ENCODE data around the gene STARD8.
"Not testable (repeated sequence)": the region's sequence is repeated elsewhere in the genome, so short reads cannot be mapped to it uniquely, and the experiment has no call there.

Gene STARD8

DNA sequence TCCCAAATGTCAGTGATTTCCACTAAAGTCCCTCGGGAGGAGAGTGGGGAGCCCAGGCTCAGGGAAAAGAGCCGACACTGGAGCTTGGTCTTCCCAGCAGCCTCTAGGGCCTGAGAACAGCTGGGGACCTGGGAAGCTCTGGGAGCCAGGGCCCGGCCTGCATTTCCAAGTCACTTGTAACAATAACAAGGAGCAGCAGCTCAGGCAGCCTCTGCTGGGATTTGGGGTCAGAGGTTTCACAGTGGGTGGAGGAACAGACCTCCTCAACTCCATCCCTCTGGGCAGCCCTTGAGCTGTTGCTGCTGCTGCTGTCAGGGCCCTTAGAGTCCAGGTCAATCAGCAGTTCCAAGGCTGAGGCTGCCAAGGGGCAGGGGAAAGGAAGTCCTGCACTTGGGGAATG is 11.1 kb downstream of the STARD8 start:
- no peak for DNase-seq

DNA sequence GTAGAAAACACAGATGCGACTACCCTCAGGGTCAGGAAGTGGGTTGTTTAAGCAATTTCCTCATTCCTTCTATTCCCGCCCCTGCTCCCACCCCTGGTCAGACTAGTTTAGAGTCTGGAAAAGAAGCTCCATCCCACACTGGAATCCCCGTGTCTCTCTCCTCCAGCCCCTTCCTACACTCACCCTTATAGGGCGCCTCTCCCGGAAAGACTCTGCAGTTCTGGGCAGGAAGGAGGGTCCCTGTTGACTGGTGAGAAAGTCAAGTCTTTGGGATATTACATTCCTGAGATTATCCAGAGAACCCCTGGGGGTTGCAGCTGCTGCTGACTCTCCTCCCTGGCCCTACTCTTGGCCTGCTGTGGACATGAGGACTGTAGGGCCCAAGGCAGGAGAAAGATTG is 11.9 kb downstream of the STARD8 start:
- DNase-seq: no peak

DNA sequence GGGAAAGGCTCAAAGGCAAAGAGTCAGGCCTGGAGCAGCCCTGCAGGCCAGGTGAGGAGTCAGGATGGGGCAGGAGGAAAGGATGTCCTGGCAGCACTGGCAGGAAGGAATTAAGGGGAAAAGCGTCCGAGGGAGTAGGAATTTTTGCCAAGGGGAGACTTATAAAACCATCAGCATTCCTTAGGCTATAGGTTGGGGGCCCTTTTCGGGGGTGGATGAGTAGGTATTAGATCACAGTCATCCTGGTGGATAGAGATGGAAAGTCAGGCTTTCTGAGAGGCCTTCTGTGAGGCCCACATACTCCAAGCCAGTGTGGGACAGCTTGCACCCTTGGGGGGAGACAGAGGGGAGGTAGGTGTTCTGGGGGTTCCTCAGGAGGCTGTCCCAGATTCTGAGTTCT is 12.3 kb downstream of the STARD8 start:
- DNase-seq: no peak

DNA sequence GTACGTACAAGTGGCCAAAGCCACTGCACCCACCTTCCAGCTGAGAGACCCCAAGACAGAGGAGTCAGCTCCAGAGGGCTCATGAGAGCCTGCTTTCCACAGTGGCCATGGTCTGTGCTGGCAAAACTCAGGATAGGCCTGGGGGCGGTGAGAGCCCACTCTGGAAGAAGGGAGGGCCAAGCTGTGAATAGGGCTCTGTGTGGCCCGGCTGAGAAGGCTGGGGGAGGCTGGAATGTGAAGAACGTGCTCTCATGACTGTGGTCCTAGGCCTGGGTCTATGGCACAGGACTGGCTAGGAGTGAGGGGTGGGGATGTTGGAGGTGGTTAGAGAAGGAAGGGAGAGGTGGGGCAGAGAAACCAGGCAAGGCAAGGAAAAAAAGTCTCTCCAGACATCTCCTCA is 13.3 kb downstream of the STARD8 start:
- no peak for DNase-seq

DNA sequence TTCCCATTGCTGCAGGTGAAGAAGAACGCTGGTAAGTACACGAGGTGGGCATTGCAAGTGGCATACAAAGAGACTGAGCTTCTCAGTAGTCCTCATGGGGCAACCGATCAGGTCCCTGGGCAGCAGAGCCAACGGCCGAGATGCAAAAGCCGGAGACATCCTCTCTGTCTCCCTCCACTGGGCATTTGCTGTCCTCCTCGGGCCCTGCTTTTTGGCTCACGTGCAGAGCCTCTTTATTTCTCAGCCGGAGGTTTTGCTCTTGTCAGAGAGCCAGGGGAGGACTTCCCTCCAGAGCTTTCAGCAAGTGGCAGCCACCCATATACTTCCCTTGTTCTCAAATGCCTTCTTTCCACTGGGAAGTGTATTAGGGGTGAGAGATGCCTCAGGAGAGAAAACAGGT is 18.0 kb downstream of the STARD8 start:
- no peak for DNase-seq

DNA sequence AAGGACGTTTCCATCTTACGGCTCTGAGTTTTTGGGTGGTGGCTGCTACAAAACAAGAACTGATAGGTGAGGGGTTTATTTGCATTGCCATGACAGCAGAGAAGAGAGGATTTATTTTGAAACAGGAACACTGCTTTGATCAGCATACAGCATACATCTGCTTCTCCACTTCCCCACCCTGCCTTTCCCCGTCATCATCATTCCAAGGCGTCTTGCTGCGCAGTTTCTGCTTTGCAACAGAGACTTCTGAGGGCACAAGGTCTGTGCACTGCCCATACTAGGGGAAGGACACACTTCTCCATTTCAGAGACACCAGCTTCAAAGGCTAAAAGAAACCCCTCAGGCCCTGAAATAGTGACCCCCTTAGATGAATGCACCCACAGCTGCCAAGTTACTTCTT is 19.1 kb downstream of the STARD8 start:
- no peak for DNase-seq

DNA sequence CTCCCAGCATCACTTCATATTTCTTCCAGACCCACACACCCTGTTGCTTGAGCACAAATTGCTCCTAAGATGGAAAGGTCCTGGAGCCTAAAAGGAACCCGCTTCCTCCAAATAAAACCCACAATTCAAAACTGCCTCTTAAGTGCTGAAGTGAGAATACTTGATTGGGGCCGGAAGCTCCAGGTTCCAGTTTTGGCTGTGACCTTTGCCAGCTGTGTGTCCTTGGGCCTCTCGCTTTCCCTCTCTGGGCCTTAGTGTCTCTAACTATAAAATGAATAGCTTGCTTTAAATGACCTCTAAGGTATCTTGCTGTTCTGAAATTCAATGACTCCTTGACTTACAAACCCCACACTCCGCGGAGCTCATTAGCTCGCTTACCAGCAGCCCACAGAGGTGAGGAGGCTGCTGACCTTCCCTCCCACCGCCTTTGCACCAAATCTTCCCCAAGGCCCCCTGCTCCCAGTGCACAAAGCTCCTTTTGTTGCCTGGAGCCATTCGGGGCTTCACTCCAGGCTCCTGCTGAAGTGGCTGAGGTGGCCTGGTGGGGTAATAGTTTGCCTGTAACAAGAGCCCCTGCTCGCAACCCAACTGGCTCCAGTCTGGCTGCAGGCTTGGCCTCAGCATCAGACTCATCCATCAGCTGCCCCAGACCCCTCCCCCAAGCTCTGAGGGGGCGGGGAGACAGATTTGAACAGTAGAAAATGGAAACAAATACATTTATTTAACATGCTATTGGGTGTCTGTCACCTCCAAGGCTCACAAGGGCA is 21.8 kb downstream of the STARD8 start:
- no peak for DNase-seq

DNA sequence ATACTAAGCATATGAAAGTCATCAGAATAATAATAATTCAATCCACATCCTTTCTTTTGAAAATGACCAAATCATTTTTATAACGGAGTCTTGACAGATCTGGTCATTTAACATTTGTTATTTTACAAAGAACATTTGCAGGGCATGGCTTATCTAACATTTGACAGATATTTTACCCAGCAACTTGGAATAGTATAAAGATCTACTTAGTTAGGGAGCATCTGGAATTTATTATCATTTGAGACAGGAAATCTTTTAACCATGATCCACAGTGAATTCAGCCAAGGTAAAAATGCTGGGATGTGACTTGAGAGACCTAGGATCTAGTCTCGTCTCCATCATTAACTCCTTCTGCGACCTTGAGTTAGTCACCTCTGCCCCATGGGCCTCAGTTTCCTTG is 22.4 kb downstream of the STARD8 start:
- no peak for DNase-seq

DNA sequence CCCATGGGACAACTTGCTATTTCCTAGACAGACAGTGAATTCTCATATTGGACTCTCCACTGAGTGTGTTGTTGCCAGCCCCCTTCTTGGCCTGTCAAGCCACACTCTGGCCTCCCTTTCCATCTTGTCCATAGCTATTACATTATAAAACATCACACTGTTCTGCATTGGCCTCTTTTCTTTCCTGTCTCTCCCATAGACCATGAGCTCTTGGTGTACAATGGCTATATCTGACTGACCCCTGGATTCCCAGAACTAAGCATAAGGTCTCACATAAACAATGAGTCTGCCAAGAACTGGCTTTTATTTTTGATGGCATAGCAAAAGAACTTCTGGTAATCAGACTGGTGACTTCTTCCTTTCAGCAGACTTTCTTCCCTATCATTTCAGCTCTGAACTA is 23.8 kb downstream of the STARD8 start:
- DNase-seq: no peak

DNA sequence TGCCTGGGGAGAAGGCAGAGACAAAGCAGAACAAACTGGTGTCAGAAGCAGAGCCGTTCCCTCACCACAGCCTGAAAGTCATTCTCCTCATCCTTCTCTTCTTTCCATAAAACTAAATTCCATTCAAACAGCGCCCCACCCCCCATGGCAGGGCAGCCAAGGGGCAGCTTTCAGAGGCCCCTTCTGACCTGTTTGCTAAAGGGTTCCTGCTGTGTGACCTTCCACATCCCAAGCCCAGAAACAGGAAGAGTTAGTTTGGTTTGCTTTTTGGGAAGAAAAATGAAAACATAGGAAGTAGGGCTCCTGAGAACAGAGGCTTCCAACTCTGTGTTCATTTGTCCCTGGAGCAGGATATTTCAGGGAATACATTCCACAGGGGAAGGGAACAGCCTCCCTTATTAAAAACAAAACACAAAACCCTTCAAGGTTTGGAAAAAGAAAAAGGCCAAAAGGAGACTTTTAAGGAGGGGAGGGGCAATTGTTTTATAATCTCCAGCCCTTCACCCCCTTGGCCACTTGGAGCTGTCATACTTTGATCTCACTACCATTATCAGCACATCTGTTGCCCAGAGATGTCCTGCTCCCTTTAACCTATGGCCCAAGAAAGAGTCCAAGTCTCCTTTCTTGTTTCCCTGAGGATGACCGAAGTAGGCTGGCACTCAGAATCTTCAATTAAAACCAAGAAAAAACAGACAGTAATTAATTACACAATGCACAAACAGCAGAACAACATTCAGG is 25.3 kb downstream of the STARD8 start:
- no peak for DNase-seq

DNA sequence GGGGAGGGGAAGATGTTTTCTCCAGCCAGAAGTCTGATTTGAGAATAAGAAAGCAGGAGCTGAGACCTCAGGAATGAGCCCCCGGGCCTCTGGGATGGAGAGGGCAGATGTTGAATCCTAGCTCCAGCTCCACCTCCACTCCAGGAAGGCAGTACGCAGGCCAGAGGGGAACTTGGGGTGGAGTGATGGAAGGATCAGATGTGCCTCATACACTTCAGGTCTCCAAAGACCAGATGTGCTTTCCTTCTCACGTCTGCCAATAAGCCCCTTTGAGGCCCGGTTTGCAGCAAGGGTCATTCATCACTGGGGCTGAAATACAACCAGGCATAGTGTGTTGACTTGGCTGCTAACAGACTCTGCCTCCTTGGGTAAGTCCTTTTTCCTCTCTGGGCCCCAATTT is 28.1 kb downstream of the STARD8 start:
- no peak for DNase-seq

DNA sequence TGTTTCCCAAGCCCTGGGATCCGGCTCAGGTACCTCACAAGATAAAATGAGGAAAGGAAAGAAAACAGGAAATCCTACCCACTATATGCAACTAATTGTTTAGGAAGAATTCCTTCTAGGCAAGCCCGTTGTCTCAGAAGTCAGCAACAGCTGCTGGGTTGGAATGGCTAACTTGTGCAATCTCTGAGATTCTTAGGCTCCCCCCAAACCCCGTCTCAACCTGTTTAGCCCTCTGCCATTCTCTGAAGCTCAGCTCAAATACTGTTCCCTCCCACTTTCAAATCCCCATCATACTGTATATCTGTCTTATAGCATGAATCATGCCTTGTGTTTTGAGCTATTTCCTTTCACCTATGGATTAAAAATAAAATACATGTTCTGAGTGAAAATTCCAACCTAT is 28.9 kb downstream of the STARD8 start:
- no peak for DNase-seq

DNA sequence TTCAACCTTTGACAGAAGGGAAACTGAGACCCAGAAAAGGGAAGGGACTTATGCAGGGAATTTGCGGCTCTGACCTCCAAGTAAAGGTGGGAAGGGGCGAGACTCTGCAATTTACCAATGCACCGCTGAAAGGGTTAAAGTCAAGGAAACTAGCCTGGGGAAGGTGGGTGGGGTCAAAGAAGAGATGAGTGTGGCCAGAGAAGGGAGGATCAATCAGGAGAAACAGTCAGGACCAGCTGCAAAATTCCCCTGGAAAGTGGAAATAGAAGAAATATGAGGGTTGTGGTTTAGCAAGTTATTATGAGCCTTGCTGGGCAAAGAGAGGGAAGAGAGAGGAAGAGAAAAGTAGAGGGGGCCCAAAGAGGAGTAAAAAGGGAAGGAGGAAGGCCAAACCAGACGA is 30.5 kb downstream of the STARD8 start:
- no peak for DNase-seq

DNA sequence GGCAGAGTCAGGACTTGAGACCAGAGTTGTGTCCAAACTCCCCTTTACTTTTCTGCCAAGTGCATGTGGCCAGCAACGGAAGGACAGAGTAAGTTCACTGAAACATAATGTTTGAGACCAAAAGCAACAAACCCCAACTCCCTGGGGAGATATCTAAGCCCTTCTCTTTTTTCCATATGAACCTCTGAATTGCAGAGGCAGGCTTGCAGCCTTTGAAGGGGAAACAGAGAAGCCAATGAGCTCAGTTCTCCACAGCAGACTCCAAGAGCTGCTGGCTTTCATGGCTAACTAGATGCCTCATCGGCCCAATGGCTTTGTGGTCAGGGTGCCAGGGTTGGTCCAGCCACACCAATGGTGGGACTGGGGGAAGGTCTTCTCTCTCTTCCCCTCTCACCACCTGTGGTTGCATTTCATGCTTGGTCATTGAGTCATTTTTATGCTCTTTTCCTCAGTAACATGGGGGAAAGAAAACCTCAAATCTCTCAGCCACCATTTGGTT is 34.0 kb downstream of the STARD8 start:
- DNase-seq: no peak

DNA sequence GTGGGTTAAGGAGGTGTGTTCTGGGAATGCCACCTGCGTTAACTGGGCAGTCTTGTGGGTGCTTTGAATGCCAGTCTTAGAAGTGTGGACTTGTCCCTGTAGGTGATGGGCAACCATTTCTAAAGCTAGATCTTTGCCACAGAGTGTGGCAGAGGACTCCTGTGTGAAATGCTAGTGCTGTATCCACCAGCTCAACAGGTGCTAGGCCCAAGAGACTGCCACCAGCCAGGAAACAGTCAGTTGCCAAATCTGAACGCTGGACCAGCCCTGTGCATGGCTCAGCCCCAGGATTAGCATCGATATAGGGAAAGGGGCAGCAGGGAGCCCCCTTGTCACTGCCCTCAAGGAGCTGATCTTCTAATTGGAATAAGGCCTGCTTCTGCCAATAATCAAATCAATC is 35.3 kb downstream of the STARD8 start:
- no peak for DNase-seq

DNA sequence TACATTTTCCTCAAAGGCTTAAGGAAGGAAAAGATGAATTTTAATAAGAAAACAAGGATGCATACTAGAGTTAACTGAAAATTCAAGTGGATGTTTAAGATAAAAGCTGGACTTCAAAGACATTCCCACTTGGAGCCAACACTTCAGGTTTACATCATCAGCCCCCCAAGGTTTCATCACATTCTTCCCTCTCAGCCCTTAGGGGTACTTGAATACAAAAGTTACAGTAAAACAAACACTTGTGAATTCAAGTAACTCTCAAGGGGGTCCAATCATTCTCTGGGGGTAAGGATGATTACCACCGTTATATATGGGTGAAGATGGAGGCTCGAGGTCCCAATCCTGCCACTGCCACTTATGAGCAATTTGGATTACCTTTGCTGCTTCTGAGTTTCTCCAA is 36.1 kb downstream of the STARD8 start:
- DNase-seq: no peak

DNA sequence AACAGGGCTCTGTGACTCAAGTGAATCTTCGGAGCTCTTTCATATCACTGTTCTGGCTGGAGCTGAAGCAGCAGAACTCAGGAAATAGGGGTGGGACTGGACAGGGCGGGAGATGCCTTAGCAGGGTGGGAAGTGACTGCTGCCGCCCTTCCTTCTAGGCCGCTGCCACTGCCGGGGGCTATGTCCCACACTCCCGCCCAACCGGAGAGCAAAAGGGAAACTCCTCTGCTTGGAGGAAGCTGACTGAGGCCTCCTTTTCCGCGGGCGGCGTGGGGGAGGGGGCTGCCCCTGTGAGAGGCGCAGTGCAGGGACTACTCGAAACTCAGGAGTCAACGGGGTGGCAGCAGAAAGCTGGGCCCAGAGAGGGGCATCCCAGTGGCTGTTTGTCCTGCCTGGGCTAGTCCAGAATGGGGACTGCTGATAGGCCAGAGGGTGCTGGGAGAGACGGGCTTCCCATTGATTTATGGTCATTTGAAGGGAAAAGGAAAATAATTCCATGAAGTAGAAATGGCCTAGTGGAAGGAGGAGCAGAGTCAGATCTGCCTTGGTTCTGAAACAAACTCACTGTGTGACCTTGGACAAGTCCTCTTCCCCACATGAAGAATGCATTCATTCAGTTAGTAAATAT is 36.9 kb downstream of the STARD8 start:
- DNase-seq: no peak

DNA sequence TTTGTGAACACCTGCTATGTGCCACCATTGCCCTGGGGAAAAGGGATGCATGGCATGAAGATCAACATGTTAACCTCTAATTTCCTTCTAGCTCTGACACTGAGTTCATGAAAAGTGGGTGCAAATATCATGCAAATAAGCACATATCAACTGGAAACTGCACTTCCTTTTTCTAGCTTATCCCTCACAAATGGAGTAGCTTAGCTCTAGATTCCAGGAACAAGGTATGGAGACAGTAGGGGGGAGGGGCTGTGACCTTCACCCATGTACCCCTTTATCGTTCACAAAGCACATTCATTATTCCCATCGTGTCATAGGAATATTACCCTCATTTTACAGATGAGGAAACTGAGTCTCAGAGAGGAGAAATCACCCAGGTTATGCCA is 37.4 kb downstream of the STARD8 start:
- no peak for DNase-seq

DNA sequence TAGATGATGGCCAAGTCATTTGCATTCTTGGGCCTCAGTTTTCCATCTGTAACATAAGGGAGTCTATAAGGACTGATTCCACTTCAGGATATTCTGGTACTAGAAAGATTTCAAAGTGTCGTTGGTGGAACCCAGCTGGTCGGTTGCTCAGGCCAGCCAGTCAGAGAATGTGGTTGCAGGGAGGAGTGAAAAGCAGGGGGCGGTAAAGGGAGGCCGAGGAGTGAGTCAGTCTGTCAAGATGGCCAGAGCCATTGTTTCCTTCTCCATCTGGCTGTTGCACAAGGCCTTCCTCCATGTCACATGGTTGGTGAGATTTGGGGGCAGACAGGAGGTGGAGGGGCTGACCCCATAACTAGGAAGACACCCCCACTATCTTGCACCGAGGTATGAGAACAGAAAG is 38.2 kb downstream of the STARD8 start:
- no peak for DNase-seq

DNA sequence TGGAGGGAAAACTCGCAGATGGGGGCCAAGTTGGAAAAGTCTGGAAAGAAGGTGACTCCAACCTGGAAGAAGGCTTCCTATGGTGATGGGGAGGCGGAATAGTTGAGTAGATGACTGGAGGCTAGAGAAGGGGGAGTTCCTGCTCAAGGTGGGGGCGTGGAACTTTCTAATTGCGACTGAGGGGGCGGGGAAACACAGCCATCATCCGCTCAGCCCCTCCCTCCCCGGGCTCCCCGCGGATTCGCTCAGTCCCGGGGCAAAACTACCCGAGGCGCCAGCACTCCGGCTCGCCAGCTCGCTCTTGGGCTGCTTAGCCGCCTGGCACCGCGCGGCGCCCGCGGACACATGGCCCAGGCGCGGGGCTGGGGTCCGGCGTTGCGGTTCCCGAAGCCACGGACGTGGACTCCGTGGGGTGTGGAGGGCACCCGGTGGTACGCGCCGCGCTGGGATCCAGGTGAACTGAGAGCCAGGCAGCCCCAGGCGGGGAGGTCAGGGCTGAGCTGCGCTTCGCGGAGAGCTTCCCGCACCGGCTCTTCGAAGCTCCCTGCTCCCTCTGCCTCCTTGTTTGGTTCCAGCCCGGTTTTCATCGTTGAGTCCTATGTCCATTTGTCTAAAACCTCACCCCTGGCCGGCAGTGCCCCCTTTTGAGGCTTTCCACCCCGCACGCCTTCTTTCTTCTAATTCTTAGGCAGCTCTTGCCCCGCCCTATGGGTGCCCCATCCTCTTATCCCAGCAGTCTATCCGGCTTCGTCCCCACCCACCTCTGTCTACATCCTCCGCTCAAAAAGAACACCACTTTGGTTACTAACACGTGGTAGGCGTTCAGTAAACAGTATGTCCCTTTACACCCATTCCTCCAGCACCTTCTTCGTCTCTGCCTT is 38.9 kb downstream of the STARD8 start:
- DNase-seq: peak in 1 of 2 experiments; percentile 6

DNA sequence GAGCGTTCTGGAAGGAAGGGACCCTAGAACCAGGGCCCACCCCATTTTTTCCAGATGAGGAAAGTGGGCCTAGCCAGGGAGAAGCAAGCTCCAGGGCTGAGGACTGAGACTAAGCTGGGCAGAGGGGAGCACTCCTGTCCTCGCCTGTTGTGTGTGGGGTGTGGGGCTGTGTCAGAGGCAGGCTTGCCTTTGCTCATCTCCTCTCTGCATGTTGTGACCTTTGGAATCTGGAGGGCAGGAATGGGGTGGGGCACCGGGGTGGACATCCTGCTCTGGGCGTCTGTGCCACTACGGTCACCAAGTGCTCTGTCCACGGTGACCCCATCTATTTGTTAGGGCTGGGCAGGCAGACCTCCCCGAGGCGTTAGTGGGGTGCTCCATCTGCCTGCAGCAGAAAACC is 41.5 kb downstream of the STARD8 start:
- DNase-seq: not testable (repeated sequence)

DNA sequence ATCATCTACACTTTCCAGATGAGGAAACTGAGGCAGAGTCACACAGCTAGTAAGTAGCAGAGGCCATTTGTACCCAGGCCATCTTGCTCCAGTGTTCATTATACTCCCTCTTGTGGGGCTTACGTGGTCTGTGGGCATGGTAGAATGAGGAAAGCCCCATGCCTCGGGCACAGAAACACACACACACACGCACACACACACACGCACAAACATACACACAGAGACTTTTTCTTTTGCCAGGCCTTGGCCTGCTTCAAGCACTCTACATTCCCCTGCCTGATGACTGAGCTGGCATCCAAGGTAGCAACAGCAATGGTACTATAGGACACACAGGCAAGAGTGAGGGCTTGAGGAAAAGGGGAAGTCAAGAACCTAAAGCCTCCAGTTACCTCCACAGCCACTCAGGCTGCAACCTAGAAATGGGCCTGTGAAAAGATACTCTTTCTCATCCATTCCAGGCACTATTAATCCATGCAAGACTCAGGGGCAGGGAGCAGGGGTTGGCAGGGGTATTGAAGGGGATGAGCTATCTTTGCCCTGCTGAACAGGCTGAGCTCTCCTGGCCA is 43.6 kb downstream of the STARD8 start:
- no peak for DNase-seq

DNA sequence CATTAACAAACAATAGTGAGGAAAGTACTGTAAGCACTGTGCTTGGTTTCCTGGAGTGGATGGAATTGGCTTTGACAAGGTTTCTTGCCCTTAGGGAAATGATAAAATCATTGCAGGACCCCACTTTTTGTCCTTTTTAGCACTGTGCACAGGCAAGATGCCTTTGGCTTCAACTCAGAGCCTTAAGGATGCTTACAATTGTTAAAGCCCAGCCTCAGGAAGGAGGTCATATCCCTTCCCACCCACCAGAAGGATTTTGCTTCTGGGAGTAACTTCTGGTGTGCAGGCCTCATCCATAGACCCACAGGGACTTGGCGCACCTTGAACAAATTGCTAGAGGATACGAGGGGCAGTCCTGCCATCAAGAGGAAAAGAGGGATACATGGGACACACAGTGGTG is 44.5 kb downstream of the STARD8 start:
- DNase-seq: no peak

Measured in stimulated activated CD4-positive, alpha-beta T cell treated with anti-CD3 and anti-CD28 coated beads, Interleukin-4, amount 100 ng/mL, for 4 hours (primary cell).